ENCODE data around the gene PPFIA2.

DNA sequence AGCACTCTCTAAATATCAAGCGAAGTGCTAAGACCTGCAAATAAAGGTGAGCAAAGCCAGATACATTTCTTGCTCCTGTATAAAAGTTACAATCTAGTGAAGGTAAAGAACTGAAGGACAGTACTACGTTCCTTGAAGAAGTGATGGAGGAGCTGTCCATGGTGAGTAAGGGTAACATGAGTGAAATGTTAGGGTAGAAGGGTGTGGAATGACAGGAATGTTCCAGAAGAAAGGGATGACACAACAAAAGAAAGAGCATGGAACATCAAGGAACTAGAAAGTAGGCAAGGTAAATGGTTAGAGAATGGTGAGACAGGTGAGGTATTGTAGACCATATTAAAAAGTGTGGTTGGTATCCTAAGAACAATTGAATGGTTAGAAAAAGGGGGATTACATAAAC is 408.8 kb downstream of the PPFIA2 start:
- TF ChIP-seq GATA3 (IDR thresholded peaks at IDR 0.05; ENCODE audit: low read depth, low read length) (no peak), GATA2 (IDR thresholded peaks at IDR 0.05; ENCODE audit: low read depth, low read length) (no peak)
